HL-60 (cell line): ENCODE results near the gene RABGEF1.

ENCODE experiments used
- DNase-seq, 2 experiments: peaks; one replicate each; pipeline ENCODE4 v3.0.0-alpha.2; 2010 to 2020; ENCODE audit warnings: low read depth in 1 of 2, low spot score in 1 of 2
- H3K27ac ChIP-seq: fragments of 250-450 bp; sonication (Bioruptor Pico); replicated peaks from 2 replicates; pipeline ENCODE4 v1.5.1; 2020; ENCODE audit warnings: mild to moderate bottlenecking, moderate library complexity
- H3K27me3 ChIP-seq: fragments of 250-450 bp; sonication (Bioruptor Pico); 2 replicates; pipeline ENCODE4 v1.5.1; 2021; ENCODE audit warnings: mild to moderate bottlenecking, moderate library complexity; ENCODE audit not compliant: insufficient read depth, poor library complexity, severe bottlenecking
- H3K4me3 ChIP-seq: replicated peaks from 2 replicates; pipeline ENCODE4 v1.5.1; 2011; ENCODE audit warnings: mild to moderate bottlenecking, control low read depth, low read length; ENCODE audit not compliant: insufficient read depth
- CTCF ChIP-seq: IDR thresholded peaks from one replicate; pipeline ENCODE4 v1.5.1; 2011; ENCODE audit warnings: low read length, control low read depth, inconsistent platforms; ENCODE audit not compliant: insufficient read depth
- GABPA ChIP-seq: IDR thresholded peaks from 2 replicates; pipeline ENCODE4 v1.6.1; 2012; ENCODE audit warnings: low read depth
- POLR2AphosphoS5 ChIP-seq: IDR thresholded peaks from 2 replicates; pipeline ENCODE4 v1.6.1; 2012; ENCODE audit warnings: low read depth
- REST ChIP-seq: IDR thresholded peaks from 2 replicates; pipeline ENCODE4 v1.6.1; 2012; ENCODE audit warnings: low read depth; ENCODE audit not compliant: insufficient replicate concordance
- SPI1 ChIP-seq: IDR thresholded peaks from 2 replicates; pipeline ENCODE4 v1.6.1; 2012; ENCODE audit warnings: low read depth, mild to moderate bottlenecking, borderline replicate concordance

RABGEF1 gene

GRCh38 chr7:66747881-66748511 lies 7.5 kb downstream of the RABGEF1 start:
- H3K4me3 ChIP-seq = no peak overlapping the region
- no peak overlapping the region for H3K27ac ChIP-seq
- no peak for DNase-seq
- TF ChIP-seq REST (no peak), POLR2AphosphoS5 (no peak), GABPA (no peak)
- no peaks in the 10 kb centered on the region for H3K27me3 ChIP-seq

GRCh38 chr7:66748791-66749190 lies 8.3 kb downstream of the RABGEF1 start:
- H3K27ac ChIP-seq = no peak overlapping the region
- H3K4me3 ChIP-seq = no peak overlapping the region
- TF ChIP-seq GABPA (no peak), POLR2AphosphoS5 (no peak), CTCF (no peak), REST (no peak)
- no peak for DNase-seq
- no peaks in the 10 kb centered on the region for H3K27me3 ChIP-seq

GRCh38 chr7:66751945-66752344 lies 11.4 kb downstream of the RABGEF1 start:
- no peak overlapping the region for H3K27ac ChIP-seq
- DNase-seq = no peak
- no peaks in the 10 kb centered on the region for H3K27me3 ChIP-seq
- TF ChIP-seq GABPA (no peak), CTCF (no peak), SPI1 (no peak), POLR2AphosphoS5 (no peak), REST (no peak)
- H3K4me3 ChIP-seq = no peak overlapping the region
